GM21825 (cell line): ENCODE data around the gene DIS3L2.
"Not testable (repeated sequence)": the region's sequence is repeated elsewhere in the genome, so short reads cannot be mapped to it uniquely, and the experiment has no call there.

Source experiments
- ATAC-seq: cut with Tn5 transposase; IDR thresholded peaks from one replicate; pipeline ENCODE4 v1.9.1; 2021; ENCODE audit warnings: mild to moderate bottlenecking, moderate library complexity; ENCODE audit not compliant: unreplicated experiment

The DIS3L2 gene

GRCh38 chr2:231928901-231929725, 32.4 kb upstream of the DIS3L2 start:
- no peak for ATAC-seq

- ATAC-seq: no peak
Measured at GRCh38 chr2:231929961-231930592, 31.4 kb upstream of the DIS3L2 start.

- no peak for ATAC-seq
Measured at GRCh38 chr2:231930593-231931281, 30.8 kb upstream of the DIS3L2 start.

- ATAC-seq: no peak
Measured at GRCh38 chr2:231931481-231931915, 30.0 kb upstream of the DIS3L2 start.

- ATAC-seq: no peak
Measured at GRCh38 chr2:231932711-231932970, 28.9 kb upstream of the DIS3L2 start.

- no peak for ATAC-seq
Measured at GRCh38 chr2:231932985-231933915, 28.3 kb upstream of the DIS3L2 start.

- no peak for ATAC-seq
Measured at GRCh38 chr2:231933916-231934401, 27.6 kb upstream of the DIS3L2 start.

- ATAC-seq: no peak
Measured at GRCh38 chr2:231934441-231935206, 26.9 kb upstream of the DIS3L2 start.

GRCh38 chr2:231935207-231935524, 26.3 kb upstream of the DIS3L2 start:
- ATAC-seq: no peak

GRCh38 chr2:231935815-231936214, 25.7 kb upstream of the DIS3L2 start:
- ATAC-seq: no peak

- ATAC-seq: no peak
Measured at GRCh38 chr2:231936491-231936890, 25.0 kb upstream of the DIS3L2 start.

- no peak for ATAC-seq
Measured at GRCh38 chr2:231937057-231937456, 24.5 kb upstream of the DIS3L2 start.

- ATAC-seq: no peak
Measured at GRCh38 chr2:231939022-231939421, 22.5 kb upstream of the DIS3L2 start.

- no peak for ATAC-seq
Measured at GRCh38 chr2:231940795-231941194, 20.7 kb upstream of the DIS3L2 start.

- ATAC-seq: no peak
Measured at GRCh38 chr2:231941673-231942072, 19.8 kb upstream of the DIS3L2 start.

- no peak for ATAC-seq
Measured at GRCh38 chr2:231942180-231942579, 19.3 kb upstream of the DIS3L2 start.

- no peak for ATAC-seq
Measured at GRCh38 chr2:231946241-231946814, 15.2 kb upstream of the DIS3L2 start.

- ATAC-seq: not testable (repeated sequence)
Measured at GRCh38 chr2:231947112-231947511, 14.4 kb upstream of the DIS3L2 start.

GRCh38 chr2:231947694-231948093, 13.8 kb upstream of the DIS3L2 start:
- ATAC-seq: no peak
